NCI-H1092 (cell line): ENCODE data around the gene SAP30BP.

Experiments
- DNase-seq: peaks from one replicate; lab custom pipeline; 2025; lab: John Stamatoyannopoulos, UW

SAP30BP gene

GRCh38 chr17:75739174-75739573 is 72.0 kb downstream of the SAP30BP start:
- DNase-seq, result no peak

GRCh38 chr17:75739801-75740200 is 72.7 kb downstream of the SAP30BP start:
- no peak for DNase-seq

DNA sequence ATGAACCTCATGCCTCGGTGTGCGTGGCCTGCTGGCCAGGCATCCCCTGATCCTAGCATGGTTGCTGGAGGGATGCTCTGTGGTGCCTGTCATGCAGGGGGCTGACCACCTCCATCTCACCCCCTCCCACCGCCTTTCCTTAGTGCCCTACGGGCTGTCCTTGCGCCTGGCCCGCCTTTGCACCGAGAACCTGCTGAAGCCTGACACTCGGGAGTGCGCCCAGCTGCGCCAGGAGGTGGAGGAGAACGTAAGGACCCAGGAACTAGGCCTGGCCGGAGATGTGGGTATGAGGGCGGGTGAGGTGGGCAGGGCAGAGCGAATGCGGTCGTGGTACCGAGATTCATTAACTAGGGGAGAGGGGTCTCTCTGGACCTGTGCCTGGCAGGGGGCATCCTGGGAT is 73.1 kb downstream of the SAP30BP start:
- DNase-seq, result no peak

GRCh38 chr17:75740631-75741077 is 73.5 kb downstream of the SAP30BP start:
- DNase-seq, result no peak

DNA sequence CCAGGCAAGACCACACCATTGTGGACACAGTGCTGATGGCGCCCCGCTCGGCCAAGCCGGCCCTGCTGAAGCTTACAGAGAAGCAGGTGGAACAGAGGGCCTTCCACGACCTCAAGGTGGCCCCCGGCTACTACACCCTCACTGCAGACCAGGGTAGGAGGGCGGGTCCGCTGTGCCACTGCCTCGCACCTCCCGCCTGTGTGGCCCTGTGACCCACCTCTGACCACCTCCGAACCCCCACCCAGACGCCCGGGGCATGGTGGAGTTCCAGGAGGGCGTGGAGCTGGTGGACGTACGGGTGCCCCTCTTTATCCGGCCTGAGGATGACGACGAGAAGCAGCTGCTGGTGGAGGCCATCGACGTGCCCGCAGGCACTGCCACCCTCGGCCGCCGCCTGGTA is 75.2 kb downstream of the SAP30BP start:
- no peak for DNase-seq

DNA sequence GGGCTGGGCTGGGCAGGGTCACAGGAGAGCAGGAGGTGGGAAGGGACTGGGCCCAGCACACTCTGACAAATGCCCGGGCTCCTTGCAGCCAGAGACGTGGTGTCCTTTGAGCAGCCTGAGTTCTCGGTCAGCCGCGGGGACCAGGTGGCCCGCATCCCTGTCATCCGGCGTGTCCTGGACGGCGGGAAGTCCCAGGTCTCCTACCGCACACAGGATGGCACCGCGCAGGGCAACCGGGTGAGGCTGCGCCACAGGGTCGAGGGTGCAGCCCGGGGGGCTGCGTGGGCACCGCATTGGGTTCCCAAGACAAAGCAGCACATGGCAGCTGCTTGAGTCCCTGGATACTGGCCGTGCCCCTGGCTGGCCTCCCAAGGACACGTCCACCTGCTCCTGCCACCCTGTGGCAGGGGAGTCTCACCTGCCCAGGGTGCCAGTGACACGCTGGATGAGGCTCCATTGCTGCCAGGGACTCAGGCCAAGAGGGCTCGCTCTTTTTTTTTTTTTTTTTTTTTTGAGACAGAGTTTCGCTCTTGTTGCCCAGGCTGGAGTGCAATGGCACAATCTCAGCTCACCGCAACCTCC is 76.6 kb downstream of the SAP30BP start:
- no peak for DNase-seq

DNA sequence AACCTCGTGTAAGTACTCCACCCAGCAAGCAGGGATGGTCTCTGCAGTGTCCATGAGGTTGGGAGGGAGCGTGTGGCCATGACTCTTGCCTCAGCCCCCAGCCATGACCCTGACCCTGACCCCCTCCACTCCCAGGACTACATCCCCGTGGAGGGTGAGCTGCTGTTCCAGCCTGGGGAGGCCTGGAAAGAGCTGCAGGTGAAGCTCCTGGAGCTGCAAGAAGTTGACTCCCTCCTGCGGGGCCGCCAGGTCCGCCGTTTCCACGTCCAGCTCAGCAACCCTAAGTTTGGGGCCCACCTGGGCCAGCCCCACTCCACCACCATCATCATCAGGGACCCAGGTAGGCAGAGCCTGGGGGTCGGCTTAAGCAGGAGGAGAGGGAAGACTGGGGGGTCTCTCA is 81.6 kb downstream of the SAP30BP start:
- no peak for DNase-seq

DNA sequence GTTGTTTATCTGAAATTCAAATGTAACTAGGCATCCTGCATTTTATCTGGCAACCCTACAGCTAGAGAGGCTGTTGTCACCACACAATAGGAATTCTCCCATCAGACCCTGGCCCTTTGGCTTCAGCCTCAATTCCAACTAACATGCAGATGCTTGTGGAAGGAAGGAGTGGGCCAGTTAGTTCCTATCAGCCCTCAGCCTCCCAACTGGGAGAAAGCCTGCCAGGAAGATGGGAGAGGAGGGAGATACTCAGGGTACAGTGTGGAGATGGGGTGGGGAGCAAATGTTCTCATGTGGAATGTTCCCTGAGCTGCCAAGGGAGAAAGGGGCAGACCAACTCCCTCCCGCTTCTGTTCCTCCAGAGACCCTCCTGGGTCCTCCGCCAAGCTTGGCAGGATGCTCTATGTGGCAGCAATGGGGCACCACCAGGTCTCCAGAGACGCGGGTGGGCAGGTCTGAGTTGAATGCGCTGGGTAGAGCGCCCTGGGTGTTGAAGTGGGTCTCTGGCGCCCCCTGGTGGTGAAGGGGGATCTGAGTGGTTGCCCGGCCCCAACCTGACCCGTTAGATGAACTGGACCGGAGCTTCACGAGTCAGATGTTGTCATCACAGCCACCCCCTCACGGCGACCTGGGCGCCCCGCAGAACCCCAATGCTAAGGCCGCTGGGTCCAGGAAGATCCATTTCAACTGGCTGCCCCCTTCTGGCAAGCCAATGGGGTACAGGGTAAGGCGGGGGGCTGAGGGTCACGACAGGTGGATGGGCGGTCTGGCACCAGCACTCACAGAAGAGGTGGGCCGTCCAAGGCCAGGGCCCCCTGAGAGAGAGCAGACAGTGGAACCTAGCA is 82.6 kb downstream of the SAP30BP start:
- peak; percentile 54 for DNase-seq

DNA sequence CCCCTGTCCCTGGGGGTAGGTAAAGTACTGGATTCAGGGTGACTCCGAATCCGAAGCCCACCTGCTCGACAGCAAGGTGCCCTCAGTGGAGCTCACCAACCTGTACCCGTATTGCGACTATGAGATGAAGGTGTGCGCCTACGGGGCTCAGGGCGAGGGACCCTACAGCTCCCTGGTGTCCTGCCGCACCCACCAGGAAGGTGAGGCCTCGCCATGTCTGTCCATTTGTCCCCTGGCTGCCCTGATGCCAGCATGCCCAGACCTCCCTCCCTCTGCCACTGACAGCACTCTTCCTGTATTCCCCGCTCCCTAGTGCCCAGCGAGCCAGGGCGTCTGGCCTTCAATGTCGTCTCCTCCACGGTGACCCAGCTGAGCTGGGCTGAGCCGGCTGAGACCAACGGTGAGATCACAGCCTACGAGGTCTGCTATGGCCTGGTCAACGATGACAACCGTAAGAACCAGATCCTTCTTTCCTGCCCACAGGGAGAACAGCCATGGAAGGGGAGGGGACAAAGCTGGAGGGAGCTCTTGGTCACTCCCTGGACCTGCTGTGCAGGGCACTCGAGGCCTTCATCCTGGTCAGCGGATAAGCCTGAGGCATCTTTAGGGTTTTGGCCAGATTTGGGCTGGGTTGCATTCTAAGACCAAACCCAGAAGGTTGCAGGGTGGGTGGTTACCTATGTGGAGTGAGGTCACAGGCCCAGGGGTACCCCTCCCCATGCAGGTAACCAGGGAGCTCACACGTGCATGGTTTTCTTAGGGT is 83.7 kb downstream of the SAP30BP start:
- DNase-seq, result no peak

DNA sequence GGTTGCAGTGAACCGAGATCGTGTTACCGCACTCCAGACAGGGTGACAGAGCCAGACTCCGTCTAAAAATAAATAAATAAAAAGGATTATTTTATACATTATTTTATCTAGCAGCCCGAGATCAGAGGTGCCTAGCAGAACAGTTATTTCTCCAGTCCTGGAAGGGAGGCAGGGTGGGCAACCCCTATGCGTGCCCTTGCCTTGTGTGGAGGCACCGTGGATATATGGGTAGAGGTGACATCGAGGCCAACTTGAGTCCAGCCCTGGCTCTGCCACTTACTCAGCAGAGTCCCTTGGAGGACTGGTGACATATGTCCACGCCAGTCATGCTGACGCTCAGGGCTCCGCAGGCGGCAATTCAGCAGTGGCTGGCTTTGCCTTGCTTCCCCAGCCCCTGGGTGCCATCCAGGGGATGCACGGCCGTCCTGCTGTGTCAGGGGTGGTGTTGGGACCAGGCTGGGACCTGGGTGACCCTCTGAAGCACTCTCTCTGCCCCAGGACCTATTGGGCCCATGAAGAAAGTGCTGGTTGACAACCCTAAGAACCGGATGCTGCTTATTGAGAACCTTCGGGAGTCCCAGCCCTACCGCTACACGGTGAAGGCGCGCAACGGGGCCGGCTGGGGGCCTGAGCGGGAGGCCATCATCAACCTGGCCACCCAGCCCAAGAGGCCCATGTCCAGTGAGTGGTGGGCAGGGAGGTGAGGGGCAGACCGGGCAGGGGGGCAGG is 84.7 kb downstream of the SAP30BP start:
- no peak for DNase-seq

DNA sequence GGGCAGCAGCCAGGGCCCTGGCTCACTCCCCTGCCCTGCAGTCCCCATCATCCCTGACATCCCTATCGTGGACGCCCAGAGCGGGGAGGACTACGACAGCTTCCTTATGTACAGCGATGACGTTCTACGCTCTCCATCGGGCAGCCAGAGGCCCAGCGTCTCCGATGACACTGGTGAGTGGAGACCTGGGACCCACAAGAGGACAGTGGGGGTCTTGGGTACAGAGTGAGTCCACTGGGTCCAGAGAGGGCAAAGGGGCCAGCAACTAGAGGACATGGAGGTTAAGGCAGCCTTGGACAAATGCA is 85.2 kb downstream of the SAP30BP start:
- DNase-seq, result no peak

DNA sequence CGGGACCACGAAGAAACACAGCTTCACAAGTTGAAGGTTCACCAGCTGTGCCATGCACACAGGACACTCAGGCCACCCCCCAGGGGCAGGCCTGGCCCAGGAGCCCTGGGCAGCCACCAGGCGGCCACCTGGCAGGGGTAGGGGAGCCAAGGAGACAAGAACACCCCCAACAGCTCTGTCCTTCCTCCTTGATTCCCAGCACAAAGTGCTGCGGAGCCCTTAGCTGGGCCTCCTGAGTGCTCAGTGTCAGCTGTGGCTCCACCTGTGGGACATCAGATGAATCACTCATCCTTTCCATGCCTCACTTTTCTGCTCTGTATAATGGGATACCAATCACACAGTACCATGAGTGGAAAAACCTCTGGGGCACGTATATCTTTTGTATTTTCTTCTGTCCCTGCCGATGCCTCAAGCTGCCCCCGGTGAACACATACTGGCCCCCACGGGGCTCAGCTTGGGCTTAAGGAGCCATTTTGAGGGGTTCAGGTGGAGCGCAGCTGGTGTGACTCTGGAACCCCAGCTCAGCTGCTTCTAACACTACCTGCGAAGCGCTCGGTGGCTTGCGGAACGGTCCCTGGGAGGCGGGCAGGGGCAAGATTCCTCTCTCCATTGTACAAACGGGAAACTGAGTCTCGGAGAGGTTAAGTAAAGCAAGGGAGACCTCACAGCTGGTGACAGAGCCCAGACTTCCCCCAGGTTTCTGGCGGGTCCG is 85.8 kb downstream of the SAP30BP start:
- DNase-seq, result no peak

GRCh38 chr17:75753514-75754377 is 86.6 kb downstream of the SAP30BP start:
- peak; percentile 57 for DNase-seq

GRCh38 chr17:75754378-75755204 is 87.5 kb downstream of the SAP30BP start:
- DNase-seq, result no peak

DNA sequence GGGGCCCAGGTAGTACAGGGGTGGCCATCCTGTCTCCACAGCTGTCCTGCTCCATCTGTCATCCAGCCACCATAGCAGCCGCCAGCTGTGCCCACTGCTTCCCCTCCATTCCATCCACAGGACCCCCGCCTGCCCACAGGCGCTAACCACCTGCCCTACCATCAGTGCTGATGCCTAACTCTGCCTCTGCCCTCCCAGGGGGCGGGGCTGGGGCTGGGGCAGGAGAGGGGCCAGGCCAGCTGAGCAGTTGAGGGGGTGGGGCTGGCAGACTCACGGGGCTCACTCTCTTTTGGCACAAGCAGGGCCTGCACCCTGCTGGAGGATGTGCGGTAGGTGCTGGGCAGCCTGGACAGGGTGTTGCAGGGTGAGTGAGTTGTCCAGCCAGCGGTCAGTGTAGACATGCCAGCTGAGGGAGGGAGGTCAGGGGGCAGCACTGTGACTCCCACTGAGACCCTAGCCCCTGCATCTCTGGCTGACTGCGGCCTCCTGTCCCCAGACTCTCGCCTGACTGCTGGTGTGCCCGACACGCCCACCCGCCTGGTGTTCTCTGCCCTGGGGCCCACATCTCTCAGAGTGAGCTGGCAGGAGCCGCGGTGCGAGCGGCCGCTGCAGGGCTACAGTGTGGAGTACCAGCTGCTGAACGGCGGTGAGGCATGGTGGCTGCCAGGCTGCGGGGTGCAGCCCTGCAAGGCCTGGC is 88.2 kb downstream of the SAP30BP start:
- DNase-seq, result no peak

DNA sequence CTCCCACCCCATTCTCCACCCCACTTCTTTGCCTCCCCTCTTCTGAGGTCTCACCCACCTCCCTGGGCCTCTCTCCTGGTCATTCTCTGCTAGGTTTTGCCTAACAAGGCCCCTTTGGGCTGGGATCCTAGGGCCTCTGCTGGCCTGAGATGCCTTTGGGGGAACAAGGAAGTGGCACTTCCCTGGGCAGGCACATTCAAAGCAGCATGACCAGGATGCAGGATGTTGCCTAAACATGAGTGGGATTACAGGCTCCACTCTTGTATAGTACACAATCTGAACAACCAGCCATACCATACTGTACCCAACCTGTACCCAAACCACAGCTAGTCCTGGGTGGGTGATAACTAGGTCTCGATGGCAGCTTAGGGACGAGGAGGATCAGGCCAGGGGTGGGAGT is 88.9 kb downstream of the SAP30BP start:
- DNase-seq, result no peak

DNA sequence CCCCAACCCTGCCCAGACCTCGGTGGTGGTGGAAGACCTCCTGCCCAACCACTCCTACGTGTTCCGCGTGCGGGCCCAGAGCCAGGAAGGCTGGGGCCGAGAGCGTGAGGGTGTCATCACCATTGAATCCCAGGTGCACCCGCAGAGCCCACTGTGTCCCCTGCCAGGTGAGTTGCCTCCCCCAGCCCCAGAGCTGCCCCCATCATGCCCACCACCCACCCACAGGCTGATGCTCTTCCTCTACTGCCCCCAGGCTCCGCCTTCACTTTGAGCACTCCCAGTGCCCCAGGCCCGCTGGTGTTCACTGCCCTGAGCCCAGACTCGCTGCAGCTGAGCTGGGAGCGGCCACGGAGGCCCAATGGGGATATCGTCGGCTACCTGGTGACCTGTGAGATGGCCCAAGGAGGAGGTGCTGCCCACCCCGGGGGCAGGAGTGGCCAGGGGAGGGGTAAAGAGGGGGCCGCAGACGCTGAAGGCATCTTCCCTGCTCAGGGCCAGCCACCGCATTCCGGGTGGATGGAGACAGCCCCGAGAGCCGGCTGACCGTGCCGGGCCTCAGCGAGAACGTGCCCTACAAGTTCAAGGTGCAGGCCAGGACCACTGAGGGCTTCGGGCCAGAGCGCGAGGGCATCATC is 89.4 kb downstream of the SAP30BP start:
- no peak for DNase-seq

GRCh38 chr17:75757086-75757681 is 90.0 kb downstream of the SAP30BP start:
- DNase-seq, result no peak
